Stimulated activated CD8-positive, alpha-beta memory T cell treated with anti-CD3 and anti-CD28 coated beads, Interleukin-4, amount 100 ng/mL, for 24 hours (primary cell): Measurements from ENCODE around the gene ZXDA.
"Not testable (repeated sequence)": the region's sequence is repeated elsewhere in the genome, so short reads cannot be mapped to it uniquely, and the experiment has no call there.

Experiments
- DNase-seq: peaks from one replicate; pipeline ENCODE4 v3.0.0-alpha.2; 2020; ENCODE audit warnings: low read depth

ZXDA gene, protein sequence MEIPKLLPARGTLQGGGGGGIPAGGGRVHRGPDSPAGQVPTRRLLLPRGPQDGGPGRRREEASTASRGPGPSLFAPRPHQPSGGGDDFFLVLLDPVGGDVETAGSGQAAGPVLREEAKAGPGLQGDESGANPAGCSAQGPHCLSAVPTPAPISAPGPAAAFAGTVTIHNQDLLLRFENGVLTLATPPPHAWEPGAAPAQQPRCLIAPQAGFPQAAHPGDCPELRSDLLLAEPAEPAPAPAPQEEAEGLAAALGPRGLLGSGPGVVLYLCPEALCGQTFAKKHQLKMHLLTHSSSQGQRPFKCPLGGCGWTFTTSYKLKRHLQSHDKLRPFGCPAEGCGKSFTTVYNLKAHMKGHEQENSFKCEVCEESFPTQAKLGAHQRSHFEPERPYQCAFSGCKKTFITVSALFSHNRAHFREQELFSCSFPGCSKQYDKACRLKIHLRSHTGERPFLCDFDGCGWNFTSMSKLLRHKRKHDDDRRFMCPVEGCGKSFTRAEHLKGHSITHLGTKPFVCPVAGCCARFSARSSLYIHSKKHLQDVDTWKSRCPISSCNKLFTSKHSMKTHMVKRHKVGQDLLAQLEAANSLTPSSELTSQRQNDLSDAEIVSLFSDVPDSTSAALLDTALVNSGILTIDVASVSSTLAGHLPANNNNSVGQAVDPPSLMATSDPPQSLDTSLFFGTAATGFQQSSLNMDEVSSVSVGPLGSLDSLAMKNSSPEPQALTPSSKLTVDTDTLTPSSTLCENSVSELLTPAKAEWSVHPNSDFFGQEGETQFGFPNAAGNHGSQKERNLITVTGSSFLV

GRCh38 chrX:57910287-57910912 is at the start of gene ZXDA:
ZXDA (minus strand) TSS chrX:57910458; CDS start chrX:57910420, 38 bp downstream.
- not testable (repeated sequence) for DNase-seq

- no peak for DNase-seq
Observed at GRCh38 chrX:57952320-57952678, 42.0 kb upstream of the ZXDA start.

DNA sequence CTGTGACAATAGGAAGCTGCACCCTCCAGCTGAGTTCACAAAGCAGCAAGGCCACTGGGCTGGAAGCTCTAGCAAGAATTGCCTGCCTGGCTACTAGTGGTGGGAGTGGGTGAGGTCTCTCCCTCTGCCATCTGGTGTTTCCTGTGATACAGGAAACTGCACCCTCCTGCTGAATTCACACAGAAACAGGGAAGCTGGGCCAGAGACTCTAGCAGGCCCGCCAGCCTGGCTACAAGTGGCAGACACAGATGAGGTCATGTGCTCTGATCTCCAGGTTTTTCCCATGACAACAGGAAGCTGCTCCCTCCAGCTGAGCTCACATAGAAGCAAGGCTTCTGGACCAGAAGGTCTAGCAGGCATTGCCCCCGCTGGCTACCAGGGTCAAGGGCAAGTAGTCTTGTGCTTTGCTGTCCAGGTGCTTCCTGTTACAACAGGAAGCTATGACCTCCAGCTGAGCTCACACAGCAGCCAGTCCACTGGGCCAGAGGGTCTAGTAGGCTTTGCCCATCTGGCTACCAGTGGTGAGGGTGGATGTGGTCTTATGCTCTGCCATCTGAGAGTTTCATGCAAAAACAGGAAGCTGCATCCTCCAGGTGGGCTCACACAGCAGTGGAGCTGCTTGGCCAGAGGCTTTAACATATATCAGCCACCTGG is 41.5 kb upstream of the ZXDA start:
- DNase-seq = no peak

- DNase-seq = no peak
Observed at GRCh38 chrX:57933321-57933720, 23.1 kb upstream of the ZXDA start.

DNA sequence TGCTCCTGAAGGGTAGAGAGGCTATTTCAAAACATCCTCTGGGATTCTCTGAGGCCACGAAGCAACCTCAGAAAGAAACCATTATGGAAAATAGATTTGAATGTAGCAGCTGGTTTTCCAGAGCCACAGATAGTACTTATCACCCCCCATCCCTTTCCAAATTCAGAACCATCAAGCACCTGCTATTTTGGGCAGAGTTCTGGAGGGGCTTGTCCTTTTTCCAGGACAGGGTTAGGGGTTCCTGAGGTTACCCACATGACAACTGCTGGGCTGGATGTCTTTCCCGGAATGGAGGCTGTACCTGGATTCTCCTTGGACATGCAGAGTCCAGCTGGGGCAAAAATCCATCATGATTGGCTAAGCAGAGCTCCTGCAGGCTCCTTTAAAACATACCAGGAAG is 22.0 kb upstream of the ZXDA start:
- DNase-seq = no peak

DNA sequence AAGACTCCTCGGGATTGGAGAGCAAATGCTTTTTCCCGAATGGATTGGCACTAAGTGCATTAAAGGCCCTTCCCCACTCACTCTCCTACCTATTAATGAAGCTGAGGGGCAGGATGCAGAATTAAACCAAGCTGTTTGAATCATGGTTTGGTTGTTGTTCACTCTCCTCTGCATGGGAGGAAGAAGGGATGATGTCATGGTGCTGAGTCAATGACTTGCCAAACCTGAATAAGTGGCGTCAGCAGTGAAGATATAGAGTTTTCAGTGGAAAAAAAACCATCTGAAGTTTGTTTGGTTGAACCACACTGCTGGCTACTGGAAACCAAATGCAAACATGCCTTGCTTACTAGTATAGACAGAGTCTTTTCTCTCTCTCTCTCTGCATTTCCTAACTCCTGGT is 19.8 kb upstream of the ZXDA start:
- DNase-seq = no peak

- no peak for DNase-seq
Observed at GRCh38 chrX:57929373-57929772, 19.1 kb upstream of the ZXDA start.

GRCh38 chrX:57925806-57926205 is 15.5 kb upstream of the ZXDA start:
- no peak for DNase-seq

GRCh38 chrX:57918750-57919436 is 8.6 kb upstream of the ZXDA start:
- no peak for DNase-seq

- no peak for DNase-seq
Observed at GRCh38 chrX:57915680-57916079, 5.4 kb upstream of the ZXDA start.

DNA sequence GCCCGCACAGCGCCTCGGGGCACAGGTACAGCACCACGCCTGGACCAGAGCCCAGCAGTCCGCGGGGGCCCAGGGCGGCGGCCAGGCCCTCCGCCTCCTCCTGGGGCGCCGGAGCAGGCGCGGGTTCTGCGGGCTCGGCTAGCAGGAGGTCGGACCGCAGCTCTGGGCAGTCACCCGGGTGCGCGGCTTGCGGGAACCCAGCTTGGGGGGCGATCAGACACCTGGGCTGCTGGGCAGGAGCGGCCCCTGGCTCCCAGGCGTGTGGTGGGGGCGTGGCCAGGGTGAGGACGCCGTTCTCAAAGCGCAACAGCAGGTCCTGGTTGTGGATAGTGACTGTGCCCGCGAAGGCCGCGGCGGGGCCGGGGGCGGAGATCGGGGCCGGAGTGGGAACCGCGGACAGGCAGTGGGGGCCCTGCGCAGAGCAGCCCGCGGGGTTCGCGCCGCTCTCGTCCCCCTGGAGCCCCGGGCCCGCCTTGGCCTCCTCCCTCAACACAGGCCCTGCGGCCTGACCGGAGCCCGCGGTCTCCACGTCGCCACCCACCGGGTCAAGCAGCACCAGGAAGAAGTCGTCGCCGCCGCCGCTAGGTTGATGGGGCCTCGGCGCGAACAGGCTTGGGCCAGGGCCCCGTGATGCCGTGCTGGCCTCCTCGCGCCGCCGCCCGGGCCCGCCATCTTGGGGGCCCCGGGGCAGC is 517 bp downstream of the ZXDA start:
- not testable (repeated sequence) for DNase-seq

DNA sequence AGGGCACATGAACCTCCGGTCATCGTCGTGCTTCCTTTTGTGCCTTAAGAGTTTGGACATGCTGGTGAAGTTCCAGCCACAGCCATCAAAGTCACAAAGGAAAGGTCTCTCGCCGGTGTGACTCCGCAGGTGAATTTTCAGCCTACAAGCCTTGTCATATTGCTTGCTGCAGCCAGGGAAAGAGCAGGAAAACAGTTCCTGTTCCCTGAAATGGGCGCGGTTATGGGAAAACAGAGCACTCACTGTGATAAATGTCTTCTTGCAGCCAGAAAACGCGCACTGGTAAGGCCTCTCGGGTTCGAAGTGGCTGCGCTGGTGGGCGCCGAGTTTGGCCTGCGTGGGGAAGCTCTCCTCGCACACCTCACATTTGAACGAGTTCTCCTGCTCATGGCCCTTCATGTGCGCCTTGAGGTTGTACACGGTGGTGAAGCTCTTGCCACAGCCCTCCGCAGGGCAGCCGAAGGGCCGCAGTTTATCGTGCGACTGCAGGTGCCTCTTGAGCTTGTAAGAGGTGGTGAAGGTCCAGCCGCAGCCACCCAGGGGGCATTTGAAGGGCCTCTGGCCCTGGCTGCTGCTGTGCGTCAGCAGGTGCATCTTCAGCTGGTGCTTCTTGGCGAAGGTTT is 1.2 kb downstream of the ZXDA start:
- not testable (repeated sequence) for DNase-seq

DNA sequence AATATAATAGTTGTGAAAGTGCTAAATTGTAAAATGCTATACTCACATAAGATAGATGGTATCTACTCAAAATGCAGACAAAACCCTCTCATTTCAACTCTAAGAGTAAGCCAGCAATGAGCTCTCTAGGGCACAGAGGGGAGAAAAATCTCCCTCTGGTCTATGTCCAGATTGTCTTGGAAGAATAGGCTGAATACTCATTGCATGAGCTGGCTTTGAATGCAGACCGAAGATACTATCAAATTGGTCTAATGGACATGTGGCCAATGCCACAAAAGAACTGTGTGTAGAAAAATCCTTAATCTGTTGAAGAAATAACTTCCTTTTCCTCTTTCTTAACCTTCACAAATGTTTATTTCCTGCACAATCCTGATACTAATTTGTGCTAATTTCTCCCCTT is 3.5 kb downstream of the ZXDA start:
- DNase-seq = no peak

- no peak for DNase-seq
Observed at GRCh38 chrX:57905141-57905540, 5.1 kb downstream of the ZXDA start.

- no peak for DNase-seq
Observed at GRCh38 chrX:57904176-57904880, 5.9 kb downstream of the ZXDA start.

- DNase-seq = no peak
Observed at GRCh38 chrX:57902633-57903032, 7.6 kb downstream of the ZXDA start.

DNA sequence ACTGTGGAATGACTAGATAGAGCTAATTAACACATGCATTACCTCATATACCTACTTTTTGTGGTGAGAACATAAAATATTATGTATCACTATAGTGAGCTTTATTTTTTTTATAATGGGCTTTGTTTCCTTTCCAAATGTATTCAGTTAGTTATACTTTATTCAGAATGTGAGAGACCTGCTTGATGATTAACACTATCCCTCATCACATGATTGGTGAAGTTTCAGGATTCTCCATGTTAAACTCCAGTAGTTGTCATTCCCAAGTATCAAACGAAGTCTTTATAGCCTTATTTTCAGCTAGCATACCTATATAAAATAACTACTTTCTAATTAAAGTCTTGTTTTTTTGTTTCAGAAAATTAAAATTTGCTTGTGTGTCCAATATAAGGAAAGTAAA is 8.8 kb downstream of the ZXDA start:
- DNase-seq = no peak

- no peak for DNase-seq
Observed at GRCh38 chrX:57900975-57901374, 9.3 kb downstream of the ZXDA start.

DNA sequence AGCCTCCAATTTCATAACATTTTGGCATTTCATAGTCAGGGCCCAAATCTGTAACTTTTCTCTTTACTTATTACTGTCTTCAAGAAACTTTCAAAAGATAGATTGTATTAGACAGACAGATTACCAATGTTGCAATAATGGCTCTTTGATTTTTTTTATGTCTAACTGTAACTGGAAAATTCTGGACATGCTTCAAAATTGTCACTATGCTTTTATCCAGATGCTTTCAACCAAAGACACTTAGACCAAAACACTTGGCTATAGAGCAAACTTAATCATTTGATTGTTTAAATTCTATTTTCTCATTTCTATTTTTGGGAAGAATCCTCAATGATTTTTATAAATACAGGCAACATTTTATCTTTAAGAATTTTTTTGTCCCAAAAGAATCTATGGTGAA is 10.4 kb downstream of the ZXDA start:
- no peak for DNase-seq

GRCh38 chrX:57899064-57899463 is 11.2 kb downstream of the ZXDA start:
- no peak for DNase-seq
